ENCODE results near the gene FOXN4.

Gene FOXN4

DNA sequence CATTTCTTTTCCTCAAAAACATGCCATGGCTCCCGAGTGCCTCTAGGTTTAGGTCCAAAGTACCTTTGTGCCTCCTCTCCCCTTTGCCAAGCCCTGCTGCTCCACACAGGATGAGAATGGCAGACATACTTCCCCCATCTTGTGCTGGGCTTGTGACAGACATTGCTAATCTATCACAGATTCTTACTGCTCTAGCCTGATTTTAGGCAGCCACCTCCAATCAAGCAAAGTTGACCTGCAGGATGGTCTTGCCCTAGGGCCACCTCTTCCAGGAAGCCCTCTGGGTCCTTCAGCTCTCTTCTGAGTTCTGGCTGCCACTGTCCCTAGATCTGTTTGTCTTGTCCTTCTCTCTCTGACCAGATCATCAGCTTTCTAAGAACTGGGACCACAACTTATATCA is 20.5 kb downstream of the FOXN4 start:
- TF ChIP-seq, protein P1, sequence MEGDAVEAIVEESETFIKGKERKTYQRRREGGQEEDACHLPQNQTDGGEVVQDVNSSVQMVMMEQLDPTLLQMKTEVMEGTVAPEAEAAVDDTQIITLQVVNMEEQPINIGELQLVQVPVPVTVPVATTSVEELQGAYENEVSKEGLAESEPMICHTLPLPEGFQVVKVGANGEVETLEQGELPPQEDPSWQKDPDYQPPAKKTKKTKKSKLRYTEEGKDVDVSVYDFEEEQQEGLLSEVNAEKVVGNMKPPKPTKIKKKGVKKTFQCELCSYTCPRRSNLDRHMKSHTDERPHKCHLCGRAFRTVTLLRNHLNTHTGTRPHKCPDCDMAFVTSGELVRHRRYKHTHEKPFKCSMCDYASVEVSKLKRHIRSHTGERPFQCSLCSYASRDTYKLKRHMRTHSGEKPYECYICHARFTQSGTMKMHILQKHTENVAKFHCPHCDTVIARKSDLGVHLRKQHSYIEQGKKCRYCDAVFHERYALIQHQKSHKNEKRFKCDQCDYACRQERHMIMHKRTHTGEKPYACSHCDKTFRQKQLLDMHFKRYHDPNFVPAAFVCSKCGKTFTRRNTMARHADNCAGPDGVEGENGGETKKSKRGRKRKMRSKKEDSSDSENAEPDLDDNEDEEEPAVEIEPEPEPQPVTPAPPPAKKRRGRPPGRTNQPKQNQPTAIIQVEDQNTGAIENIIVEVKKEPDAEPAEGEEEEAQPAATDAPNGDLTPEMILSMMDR (IDR thresholded peaks at IDR 0.05; ENCODE audit: insufficient read depth, low read length, poor library complexity, severe bottlenecking), result no peak
- TF ChIP-seq EZH2phosphoT487 (conservative IDR thresholded peaks at IDR 0.05; ENCODE audit: low read length), result no peak
- no peaks in the 10 kb centered on the region for H4K20me1 ChIP-seq (ENCODE audit: low read depth, low read length)
- H3K9me3 ChIP-seq (ENCODE audit: insufficient read depth, low read length), result no peaks in the 10 kb centered on the region
- no peak overlapping the region for H3K4me3 ChIP-seq (ENCODE audit: insufficient read depth, low read length, poor library complexity, severe bottlenecking)
- H3K36me3 ChIP-seq (ENCODE audit: low read length), result no peaks in the 10 kb centered on the region
- no peak overlapping the region for H3K27ac ChIP-seq (ENCODE audit: low read depth, low read length)
- H3K79me2 ChIP-seq (ENCODE audit: insufficient read depth, low read length), result no peaks in the 10 kb centered on the region
- no peaks in the 10 kb centered on the region for H3K9me2 ChIP-seq (replicated peaks; ENCODE audit: insufficient read depth, low read length)
- H2AFZ ChIP-seq (ENCODE audit: low read depth, low read length, severe bottlenecking), result no peak overlapping the region
- H3K4me2 ChIP-seq (ENCODE audit: low read depth, low read length, poor library complexity, severe bottlenecking), result no peak overlapping the region
- H3K9ac ChIP-seq (ENCODE audit: low read length), result no peak overlapping the region
- no peaks in the 10 kb centered on the region for H3F3A ChIP-seq (ENCODE audit: insufficient read depth)
- no peaks in the 10 kb centered on the region for H3K27me3 ChIP-seq (ENCODE audit: low read length)

DNA sequence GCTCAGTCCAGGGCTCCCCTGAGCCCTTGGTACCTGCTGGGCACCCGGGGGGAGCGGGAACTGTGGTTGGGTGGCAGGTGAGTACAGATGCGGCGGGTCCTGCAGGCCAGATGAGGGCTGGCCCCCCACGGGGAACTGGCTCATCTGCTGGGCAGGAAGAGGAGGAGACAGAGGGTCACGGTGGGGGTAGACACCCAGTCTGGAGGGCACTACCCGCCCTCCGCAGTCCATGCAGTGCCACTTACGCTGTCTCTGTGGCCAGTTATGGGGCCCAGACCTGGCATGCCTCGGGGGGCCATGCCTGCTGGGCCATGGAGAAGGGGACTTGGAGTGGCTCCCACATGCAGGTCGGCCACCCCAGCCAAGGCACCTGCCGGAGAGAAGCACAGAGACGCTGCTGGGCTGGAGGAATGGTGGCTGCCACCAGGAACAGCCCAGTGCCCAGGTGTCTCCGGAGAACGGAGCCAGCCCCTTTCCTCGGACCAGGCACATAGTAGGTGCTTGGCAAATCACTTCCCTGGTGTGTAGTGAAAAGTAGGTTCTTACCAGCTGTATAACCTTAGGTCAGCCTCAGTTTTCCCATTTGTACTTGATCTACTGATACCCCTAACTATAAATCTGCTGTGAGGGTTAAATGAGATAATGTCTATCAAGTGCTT is 21.1 kb downstream of the FOXN4 start:
- Histone ChIP-seq H4K20me1 (ENCODE audit: low read depth, low read length) (no peaks in the 10 kb centered on the region), H3K9me2 (replicated peaks; ENCODE audit: insufficient read depth, low read length) (no peaks in the 10 kb centered on the region), H3K79me2 (ENCODE audit: insufficient read depth, low read length) (no peaks in the 10 kb centered on the region), H3K27ac (ENCODE audit: low read depth, low read length) (no peak overlapping the region), H2AFZ (ENCODE audit: low read depth, low read length, severe bottlenecking) (no peak overlapping the region), H3K9ac (ENCODE audit: low read length) (no peak overlapping the region), H3K36me3 (ENCODE audit: low read length) (no peaks in the 10 kb centered on the region), H3K9me3 (ENCODE audit: insufficient read depth, low read length) (no peaks in the 10 kb centered on the region), H3K4me2 (ENCODE audit: low read depth, low read length, poor library complexity, severe bottlenecking) (no peak overlapping the region), H3F3A (ENCODE audit: insufficient read depth) (no peaks in the 10 kb centered on the region), H3K4me3 (ENCODE audit: insufficient read depth, low read length, poor library complexity, severe bottlenecking) (no peak overlapping the region), H3K27me3 (ENCODE audit: low read length) (no peaks in the 10 kb centered on the region)
- no peak for TF ChIP-seq EZH2phosphoT487 (conservative IDR thresholded peaks at IDR 0.05; ENCODE audit: low read length)
- TF ChIP-seq, protein P1 (IDR thresholded peaks at IDR 0.05; ENCODE audit: insufficient read depth, low read length, poor library complexity, severe bottlenecking), result no peak

DNA sequence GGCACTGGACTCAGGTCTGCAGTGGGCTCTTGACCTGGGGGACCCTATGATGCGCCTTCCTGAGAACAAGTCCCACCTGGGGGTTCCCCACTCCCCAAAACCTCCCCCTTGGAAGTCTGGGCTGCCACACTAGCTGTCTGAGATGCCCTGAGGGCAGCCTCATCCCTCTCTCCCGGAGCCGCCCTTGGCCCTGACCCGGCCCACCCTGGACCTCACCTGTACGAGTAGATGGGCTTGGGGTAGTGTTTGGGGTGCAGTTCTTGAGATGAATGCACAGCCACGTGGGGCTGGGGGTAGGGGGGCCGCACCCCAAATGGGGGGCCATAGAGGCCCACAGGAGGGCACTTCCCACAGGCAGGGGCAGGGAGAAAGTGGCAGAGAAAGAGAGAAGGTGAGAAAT is 21.9 kb downstream of the FOXN4 start:
- Histone ChIP-seq H2AFZ (ENCODE audit: low read depth, low read length, severe bottlenecking) (no peak overlapping the region), H3F3A (ENCODE audit: insufficient read depth) (no peaks in the 10 kb centered on the region), H3K4me3 (ENCODE audit: insufficient read depth, low read length, poor library complexity, severe bottlenecking) (no peak overlapping the region), H3K4me2 (ENCODE audit: low read depth, low read length, poor library complexity, severe bottlenecking) (no peak overlapping the region), H3K9ac (ENCODE audit: low read length) (no peak overlapping the region), H3K27ac (ENCODE audit: low read depth, low read length) (no peak overlapping the region), H3K9me2 (replicated peaks; ENCODE audit: insufficient read depth, low read length) (no peaks in the 10 kb centered on the region), H3K9me3 (ENCODE audit: insufficient read depth, low read length) (no peaks in the 10 kb centered on the region), H4K20me1 (ENCODE audit: low read depth, low read length) (no peaks in the 10 kb centered on the region), H3K36me3 (ENCODE audit: low read length) (no peaks in the 10 kb centered on the region), H3K79me2 (ENCODE audit: insufficient read depth, low read length) (no peaks in the 10 kb centered on the region), H3K27me3 (ENCODE audit: low read length) (no peaks in the 10 kb centered on the region)
- no peak for TF ChIP-seq EZH2phosphoT487 (conservative IDR thresholded peaks at IDR 0.05; ENCODE audit: low read length)
- TF ChIP-seq, protein P1 (IDR thresholded peaks at IDR 0.05; ENCODE audit: insufficient read depth, low read length, poor library complexity, severe bottlenecking), result no peak
